Right kidney (tissue), 1 donor: ENCODE data around the gene HOXB9.

ENCODE experiments used
- DNase-seq: peaks from one replicate; pipeline ENCODE4 v3.0.0-alpha.2; 2016

The HOXB9 gene

DNA sequence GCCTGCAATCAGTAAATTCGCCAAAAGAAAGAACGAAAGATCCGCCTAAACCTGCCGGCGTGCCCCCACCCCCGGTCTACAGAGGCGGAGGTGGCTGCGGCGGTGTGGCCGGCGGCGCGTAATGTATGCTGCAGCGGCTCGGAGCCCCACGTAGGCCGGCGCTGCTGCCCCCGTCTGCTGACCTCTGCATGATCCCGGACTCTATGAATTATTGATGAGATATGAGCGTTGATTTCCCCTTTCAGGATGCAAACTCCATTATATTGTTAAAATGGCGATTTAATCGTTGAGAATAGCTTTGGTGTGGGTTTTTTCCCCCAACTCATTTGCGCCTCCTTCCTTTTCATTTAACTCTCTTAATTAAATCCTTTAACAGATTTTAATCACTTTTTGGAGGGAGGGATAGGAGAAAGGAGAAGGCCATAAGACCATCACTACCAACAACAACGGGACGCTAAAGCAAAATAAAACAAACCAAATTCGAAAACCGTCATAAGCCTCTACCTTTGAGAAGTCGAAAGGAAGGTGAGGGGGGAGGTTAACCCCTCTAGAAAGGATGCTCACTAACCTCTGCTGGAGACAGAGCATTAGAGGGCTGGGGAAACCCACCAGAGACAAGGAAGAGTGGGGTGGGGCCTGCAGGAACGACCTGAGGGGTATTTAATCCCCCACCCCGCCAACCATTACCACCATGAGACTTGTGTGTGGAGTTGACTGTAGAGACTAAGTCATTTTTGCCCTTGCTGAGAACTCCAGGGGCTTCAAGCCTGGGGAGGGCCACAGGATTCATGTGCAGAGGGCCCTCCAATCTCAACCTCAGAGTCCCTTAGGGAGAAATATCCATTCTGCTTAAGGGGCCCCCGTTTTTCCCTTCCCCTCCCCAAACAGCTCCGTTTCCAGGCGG, 39.6 kb downstream of the HOXB9 start:
- peak; percentile 77 for DNase-seq

DNA sequence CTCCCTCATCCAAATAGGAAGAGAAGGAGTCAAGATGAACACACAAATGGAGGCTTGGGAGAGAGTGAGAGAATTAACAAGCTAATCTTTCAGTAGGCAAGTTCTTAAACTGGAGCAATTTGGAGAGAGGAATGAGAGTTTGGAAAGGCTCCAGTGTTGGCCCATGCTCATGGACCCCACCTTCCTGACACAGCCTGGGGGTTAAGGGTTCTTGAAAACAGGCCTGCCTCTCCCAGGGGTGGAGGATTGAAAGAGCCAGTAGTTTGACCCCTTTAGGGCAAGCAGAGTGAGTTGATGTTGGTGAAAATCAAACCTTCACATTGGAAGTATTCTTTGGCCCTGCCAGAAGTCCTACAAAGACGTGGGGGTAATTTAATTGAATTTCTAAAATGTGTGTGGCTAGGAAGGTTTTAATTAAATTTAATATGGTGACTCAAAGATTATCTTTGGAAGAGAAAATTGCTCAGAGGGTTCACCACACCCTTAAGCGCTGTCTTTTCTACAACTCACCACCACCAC, 41.9 kb downstream of the HOXB9 start:
- DNase-seq = no peak

DNA sequence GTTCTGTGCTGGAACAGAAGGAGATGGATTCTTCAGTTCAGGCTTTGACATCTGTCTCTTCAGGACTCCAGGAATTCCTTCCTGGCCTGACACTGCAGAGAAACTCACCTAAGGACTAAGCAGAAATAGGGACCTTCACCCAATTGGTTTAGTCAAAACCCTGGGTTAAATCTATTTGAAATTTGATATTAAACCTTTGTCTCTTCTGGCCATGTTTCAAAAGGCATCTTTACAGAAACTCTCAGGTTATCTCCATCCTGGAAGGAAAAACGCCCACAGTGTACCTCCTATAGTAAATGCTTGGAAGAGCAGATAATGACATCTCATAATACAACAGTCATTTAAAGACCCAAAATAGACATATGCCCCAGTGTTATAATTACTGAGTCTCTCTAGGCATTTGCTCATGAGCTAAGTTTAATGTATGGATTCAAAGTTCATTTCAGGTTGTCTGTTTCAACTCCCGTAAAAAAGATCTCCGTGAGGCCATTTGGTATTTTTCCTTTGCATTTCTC, 42.4 kb downstream of the HOXB9 start:
- DNase-seq = no peak

DNA sequence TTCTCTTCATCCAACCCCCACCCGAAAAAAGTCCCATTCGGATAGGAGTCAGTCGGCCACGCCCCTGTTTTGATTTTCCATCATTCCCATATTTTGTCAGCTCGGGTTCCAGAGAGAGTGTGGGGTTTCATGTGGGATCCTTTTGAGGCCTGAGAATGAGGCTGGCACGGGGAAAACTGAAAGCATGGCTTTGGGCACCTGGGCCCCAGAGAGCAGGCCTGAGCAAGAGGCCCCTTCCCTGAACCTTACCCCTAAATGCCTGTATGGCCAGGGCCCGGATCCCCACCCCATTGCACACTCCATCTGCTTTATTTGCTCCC, 43.4 kb downstream of the HOXB9 start:
- no peak for DNase-seq

DNA sequence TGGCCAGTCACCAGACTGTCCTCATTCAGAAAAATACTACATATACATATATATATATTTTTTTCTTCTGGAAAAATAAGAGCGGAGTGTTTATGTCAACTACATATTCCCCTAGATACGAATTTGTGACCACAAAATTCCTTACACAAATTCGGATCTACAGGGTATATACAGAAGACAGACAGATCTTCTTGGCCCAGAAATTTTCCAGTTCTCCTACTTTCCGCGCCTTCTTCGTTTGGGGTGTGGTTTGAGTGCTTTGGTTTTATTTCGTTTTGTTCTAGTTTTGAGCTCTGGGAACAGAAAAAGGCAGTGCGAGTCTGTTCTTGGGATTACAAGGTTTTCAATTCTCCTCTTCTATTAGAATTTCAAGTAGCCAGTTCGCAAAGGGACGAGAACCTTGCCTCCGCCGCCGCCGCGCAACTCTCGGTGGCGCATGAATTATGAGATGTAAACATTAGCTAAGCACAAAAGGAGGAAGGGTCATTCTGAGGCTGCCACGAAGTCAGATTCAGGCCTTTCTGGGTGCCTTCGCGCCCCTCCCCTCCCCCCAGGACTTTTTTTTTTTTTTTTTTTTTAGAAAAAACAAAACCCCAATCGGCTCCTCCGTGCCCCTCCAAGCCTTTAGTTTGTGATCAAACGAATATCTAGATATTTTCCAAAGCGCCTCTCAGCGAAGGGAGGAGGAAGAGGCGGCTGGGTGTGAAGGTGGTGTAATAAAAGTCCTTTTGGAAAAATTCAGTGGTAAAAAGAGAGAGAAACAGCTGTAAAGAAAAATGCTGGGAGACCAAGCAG, 46.2 kb downstream of the HOXB9 start:
- DNase-seq = no peak

DNA sequence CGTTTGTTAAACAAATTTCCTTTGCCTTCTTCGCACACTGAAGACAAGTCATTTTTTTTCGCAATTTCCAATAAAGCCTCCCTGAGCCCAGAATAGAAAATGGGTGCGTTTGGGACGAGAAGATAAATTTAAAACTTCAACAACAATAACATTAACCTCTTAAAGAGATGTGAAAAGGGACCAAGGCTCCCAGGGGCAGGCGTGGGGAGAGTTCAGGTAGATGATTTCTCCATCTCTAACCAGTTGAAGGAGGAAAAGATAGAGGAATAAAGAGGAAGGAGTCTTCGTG, 46.7 kb downstream of the HOXB9 start:
- no peak for DNase-seq

DNA sequence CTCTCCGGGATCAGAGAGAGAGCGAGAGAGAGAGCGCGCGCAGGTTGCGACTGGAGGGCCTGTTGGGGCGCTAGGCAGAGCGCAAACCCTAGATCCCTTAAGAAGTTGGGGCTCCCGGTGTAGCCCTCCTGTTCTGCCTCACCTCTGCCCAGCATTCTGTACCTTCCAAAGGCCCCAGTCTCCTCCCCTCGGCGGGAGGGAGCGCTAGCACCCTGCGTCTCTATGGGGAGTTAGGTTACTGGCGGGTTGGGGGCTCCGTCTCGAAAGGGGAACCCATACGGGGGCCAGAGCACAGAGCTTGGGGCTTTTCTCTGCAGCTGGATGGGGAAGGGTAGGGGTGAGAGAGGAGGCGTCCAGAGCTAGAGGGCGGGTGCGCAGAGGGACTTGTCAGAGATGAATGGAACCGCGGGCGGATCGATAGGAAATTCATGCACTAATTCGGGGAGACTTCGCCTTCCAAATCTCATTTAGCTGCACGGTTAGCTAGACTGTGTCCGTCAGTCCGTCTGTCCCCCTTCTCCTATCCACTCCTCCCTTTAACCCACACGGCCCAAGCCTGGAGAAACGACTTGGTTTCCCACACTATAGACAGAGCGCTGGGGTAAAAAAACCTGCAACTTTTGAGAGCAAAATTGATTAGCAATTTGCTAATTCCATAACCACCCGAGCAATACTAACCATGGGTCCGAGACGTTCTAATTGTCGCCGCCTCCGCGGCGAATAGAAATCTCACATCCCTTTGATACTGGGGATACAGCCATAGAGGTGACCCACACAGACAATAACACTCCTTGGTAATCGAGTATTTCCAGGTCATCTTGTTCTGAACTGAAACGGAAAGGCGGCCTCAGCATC, 47.3 kb downstream of the HOXB9 start:
- DNase-seq = peak; percentile 76

DNA sequence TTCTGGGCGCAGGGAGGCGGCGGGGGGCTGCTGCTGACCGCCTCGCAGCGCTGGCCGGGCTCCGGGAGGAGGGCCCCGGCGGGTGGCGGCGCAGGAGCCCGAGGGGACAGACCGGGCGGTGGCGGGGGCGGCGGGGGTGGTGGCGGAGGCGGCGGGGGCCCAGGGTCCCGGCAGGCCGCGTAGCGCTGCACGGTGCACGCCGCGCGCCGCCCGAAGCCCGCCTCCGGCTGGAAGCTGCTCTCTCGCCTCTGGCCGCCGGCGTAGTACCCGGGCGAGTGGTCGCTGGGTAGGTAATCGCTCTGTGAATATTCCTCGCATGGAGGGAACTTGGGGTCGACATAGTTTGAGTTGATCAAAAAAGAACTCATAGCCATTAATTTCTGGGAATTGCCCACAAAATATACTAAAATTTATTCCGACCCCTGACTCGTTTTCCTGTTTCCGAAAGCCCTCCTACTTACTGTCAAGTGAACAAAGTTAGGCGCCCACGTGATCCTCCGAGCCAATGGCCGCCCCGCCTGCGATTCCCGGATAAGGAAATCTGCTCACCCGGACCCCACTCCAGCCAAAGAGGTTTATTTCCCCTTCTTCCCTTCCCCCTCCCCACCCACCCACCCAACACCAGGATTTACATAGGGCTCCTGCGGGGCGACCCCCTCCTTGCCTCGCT, 48.1 kb downstream of the HOXB9 start, which contains the start of gene HOXB4:
TSS of gene HOXB4 (minus strand) at position 405 of the 670 bp plus-strand sequence. CDS start at position 374, 31 bp downstream.
- DNase-seq = peak; percentile 87

DNA sequence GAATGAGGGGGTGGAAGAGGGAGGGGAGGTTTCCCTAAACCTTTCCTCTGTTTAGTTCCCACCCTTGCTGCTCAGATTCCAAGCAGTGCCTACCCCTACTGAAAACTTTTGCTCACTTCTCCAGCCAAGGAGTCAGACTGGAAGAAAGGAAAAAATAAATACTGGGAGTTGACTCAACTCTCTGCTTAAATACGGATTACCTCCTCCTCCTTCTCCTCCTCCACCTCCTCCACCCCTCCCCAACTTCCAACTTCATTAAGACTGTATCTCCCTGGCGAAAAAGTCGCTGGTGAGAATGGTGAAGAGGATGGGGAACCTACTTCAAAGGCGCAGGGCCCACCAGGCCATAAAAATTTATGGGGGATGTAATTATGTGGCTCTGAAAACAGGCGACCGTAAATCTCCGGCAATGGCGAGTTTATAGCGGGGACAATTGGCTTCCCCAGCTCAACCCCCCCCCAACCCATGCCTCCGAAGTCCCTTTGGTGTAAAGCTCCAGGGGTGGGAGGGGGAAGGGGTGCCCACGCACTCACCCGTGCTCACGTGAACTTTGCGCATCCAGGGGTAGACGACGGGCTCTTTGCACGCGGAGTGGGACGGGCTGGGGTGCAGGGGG, 48.7 kb downstream of the HOXB9 start:
- peak; percentile 79 for DNase-seq

DNA sequence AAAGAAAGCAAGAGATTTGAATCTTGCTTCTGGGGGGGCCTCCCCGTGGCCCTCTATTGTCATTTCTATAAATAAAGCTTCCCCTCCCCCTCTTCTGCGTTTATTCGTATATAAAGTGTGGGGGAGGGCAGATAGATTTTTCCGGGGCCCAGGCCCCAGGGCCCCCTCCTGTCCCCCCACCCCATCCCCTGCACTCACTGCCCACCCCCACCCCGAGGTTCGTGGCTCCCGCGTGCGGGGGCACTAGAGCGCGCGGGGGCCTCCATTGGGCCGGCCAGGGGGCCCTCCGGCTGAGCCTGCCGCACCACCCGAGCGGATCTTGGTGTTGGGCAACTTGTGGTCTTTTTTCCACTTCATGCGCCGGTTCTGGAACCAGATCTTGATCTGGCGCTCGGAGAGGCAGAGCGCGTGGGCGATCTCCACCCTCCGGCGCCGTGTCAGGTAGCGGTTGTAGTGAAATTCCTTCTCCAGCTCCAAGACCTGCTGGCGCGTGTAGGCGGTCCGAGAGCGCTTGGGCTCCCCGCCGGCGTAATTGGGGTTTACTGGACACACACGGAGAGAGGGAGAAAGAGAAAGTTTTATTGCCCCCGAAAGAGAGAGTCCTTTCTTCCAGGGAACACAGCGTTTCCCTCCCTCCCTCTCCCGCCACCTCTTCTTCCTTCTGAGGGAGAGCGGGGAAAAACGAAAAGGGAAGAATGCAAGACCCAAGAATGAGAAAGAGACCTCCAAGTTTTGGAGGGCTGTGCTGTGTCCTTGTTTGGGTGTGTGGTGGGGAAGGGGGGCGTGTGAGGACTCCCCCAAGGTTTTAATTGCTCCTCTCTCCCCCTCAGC, 49.5 kb downstream of the HOXB9 start:
- peak; percentile 78 for DNase-seq

DNA sequence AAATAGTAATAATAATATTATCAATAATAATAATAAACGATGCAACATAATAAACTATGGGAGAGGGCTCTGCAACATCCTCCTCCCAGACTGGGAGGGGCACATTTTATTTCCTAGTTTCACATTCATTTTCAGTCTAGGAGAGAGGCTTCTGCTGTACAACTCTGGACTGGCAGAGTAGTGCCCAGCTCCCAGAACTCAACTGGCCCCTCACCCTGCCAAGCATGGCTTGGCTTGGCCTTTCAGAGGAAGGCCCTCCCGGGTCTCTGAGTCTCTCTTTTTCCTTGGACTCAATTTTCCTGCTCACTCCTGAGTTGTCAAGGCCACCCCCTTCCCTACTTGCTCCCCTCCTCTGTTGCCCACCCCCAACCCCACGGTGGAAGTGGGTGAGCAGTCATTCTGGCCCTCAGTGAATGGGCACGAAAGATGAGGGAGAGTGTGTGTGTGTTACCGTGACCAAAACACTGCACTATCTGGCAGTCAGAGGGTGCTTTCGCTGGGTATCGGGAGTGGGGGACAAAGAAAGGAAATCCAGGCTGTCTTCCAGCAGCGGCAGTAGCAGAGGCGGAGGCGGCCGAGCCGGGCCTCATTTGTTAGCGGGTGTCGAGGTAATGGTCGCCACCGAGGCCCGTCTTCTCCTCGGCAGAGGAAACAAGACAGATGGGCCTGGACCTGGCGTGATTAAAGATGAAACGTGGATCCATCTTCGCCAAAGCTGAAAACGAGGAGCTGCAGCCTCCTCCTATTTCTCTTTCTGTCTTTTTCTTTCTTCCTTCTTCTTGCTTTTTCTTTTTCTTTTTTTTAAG, 50.3 kb downstream of the HOXB9 start:
- no peak for DNase-seq

DNA sequence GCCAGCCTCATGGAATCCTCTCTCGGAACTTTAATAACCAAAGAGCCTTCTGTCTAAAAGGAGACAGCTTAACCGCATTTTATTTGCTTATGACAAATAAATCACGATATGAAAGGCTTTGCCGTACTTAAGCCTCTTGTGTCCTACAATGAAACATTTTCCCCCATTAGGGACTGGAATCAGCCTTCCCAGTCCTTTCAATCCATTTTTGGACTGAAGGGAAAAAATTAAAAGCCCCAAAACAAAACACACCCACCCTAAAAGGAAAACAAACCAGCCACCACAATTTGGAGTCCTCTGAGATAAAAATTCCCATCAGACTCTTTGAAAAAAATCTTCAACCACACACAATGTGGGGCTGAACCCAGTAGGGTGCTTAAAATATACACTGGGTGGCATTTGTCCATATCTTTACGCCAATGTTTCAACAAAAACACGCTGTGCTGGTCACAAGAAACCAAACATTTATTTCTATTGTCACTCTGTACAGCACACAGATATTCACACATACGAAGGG, 51.0 kb downstream of the HOXB9 start:
- DNase-seq = no peak

DNA sequence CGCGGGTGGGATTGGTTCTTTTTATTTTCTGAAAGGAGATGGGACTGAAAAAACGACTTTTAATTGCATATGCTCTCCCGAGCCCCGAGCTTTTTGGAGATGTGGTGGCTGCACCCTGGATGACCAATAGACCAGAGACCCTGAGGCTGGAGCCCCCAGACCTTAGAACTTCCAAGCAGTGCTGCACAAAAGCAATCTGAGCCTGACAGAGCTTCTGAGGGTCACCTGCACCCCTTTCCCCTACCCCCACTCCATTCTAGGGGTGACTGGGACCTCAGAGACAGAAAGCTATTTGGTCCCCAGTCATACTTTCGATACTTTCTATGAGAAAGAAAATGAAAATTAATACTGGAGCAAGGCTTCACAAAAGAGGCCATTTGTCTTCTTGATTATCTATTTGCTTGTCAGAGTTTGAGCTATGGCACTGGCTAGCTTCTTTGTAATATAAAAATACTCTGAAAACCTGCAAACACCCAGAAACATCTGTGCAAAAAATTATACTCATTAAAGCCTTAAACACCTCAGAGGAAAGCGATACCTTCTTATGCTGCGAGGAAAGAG, 51.6 kb downstream of the HOXB9 start:
- DNase-seq = no peak

DNA sequence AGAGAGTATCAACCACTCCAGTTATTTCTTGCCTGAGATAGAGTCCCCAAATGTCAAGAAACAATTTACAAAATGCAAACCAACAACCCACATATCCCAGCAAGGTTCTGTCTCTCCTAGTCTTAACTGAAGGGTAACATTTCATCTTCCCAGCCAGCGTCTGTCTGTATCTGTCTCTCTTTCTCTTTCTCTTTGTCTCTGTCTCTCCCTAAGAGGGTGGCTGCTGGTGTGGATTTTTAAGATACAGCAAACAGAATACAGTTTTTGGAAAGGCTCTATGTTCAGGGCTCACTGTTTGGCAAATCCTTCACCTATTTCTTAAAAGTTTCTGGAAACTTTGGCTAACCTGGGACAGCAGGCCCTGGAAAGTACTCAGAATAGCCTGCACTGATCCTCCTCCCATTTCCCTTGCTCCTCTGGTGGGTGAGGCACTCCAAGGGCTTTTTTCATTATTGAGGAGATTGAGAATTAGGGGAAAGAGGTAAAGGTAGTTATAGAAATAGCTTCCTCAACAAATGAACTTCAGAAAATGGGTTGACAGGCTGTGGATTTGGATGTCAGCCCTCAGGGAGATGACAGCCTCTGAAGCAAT, 54.2 kb downstream of the HOXB9 start:
- DNase-seq = no peak
